A673 (cell line): ENCODE measurements around the gene NDST1. TPM values are rescaled to one million over a fixed set of nuclear protein-coding genes. Genes with fewer than 3 reads are reported as not detected.

ENCODE experiments used
- BruUV-seq: library from RNA; stranded (reverse); fragments of 400-500 nt; replicated peaks from 2 replicates; lab custom pipeline; 2021; lab: Mats Ljungman, UMichigan
- CTCF ChIA-PET: fragments of 300-600 bp; sonication (Branson Sonifier 250); formaldehyde crosslinking; loops from one replicate; lab custom pipeline; 2022; ENCODE audit warnings: antibody characterized with exemption; lab: Charles Lee
- POLR2A ChIA-PET: fragments of 300-600 bp; sonication (Branson Sonifier 250); formaldehyde crosslinking; loops from one replicate; lab custom pipeline; 2022; ENCODE audit warnings: antibody characterized with exemption; ENCODE audit not compliant: low non-redundant PET; lab: Charles Lee
- DNase-seq: peaks from one replicate; pipeline ENCODE4 v3.0.0-alpha.2; 2015; ENCODE audit warnings: low spot score
- H3K27ac ChIP-seq: fragments of 200-600 bp; sonication (generic); 2 replicates; pipeline ENCODE4 v1.5.1; 2016; ENCODE audit warnings: mixed run types, low read depth, mild to moderate bottlenecking, mixed read lengths, antibody characterized with exemption, low read length; ENCODE audit not compliant: poor library complexity, severe bottlenecking
- H3K27me3 ChIP-seq: fragments of 200-600 bp; sonication (generic); replicated peaks from 2 replicates; pipeline ENCODE4 v1.6.1; 2017; ENCODE audit warnings: mixed run types, low read depth, mild to moderate bottlenecking, mixed read lengths, antibody characterized with exemption, low read length; ENCODE audit not compliant: insufficient read depth, poor library complexity
- H3K36me3 ChIP-seq: fragments of 200-600 bp; sonication (generic); 2 replicates; pipeline ENCODE4 v1.6.1; 2016; ENCODE audit warnings: mixed run types, mild to moderate bottlenecking, mixed read lengths, antibody characterized with exemption, low read length; ENCODE audit not compliant: insufficient read depth, poor library complexity, severe bottlenecking
- H3K4me1 ChIP-seq: fragments of 200-600 bp; sonication (generic); 2 replicates; pipeline ENCODE4 v1.6.1; 2017; ENCODE audit warnings: mixed run types, mild to moderate bottlenecking, mixed read lengths, antibody characterized with exemption, low read length; ENCODE audit not compliant: insufficient read depth, poor library complexity, severe bottlenecking
- H3K4me3 ChIP-seq: fragments of 200-600 bp; sonication (generic); 2 replicates; pipeline ENCODE4 v1.5.1; 2016; ENCODE audit warnings: low read depth, mixed run types, mild to moderate bottlenecking, mixed read lengths, low read length; ENCODE audit not compliant: poor library complexity, severe bottlenecking
- H3K9me3 ChIP-seq: fragments of 200-600 bp; sonication (generic); 2 replicates; pipeline ENCODE4 v1.6.1; 2016; ENCODE audit warnings: mixed run types, low read depth, mild to moderate bottlenecking, mixed read lengths, antibody characterized with exemption, low read length; ENCODE audit not compliant: poor library complexity, severe bottlenecking
- CTCF ChIP-seq: fragments of 300-800, 200-600 bp; sonication (generic); conservative IDR thresholded peaks from 2 replicates; pipeline ENCODE4 v1.5.1; 2017; ENCODE audit warnings: low read depth, mild to moderate bottlenecking, antibody characterized with exemption, low read length, moderate library complexity, mixed read lengths
- EZH2 ChIP-seq: fragments of 200-600 bp; sonication (generic); IDR thresholded peaks from 2 replicates; pipeline ENCODE4 v1.6.1; 2017; ENCODE audit warnings: borderline replicate concordance, low read depth, mild to moderate bottlenecking, mixed read lengths, antibody characterized with exemption, low read length; ENCODE audit not compliant: poor library complexity, severe bottlenecking
- intact Hi-C: fragments of 100-400 bp; cut with micrococcal nuclease; formaldehyde crosslinking; loops from one replicate; pipeline ENCODE4 v1.10.0; 2022; ENCODE audit not compliant: unreplicated experiment
- total RNA-seq: library from RNA; stranded (reverse); gene quantifications from 2 replicates; pipeline ENCODE4 v1.2.3, GENCODE V29; 2021

The NDST1 gene
- total RNA-seq, 1 experiment from 2014 or later: 44.0 TPM

GRCh38 chr5:150596313-150596712 is 88.4 kb downstream of the NDST1 start:
- no TSS peak for BruUV-seq
- peak; percentile 86 for DNase-seq
- H3K9me3 ChIP-seq: no peaks in the 10 kb centered on the region
- H3K27me3 ChIP-seq: no peaks in the 10 kb centered on the region
- H3K4me3 ChIP-seq: no peak overlapping the region
- CTCF ChIA-PET: no interaction called here
- peak overlapping the region; percentile 37 for H3K27ac ChIP-seq
- POLR2A ChIA-PET: no interaction called here
- peaks cover 39% of the 10 kb centered on the region for H3K4me1 ChIP-seq
- TF ChIP-seq EZH2: no peak
- no peak for TF ChIP-seq CTCF
- intact Hi-C loops: no loop called here
- H3K36me3 ChIP-seq: no peaks in the 10 kb centered on the region

GRCh38 chr5:150596826-150597225 is 88.9 kb downstream of the NDST1 start:
- TF ChIP-seq EZH2: no peak
- no peak for TF ChIP-seq CTCF
- no TSS peak for BruUV-seq
- intact Hi-C loops: no loop called here
- peak; percentile 41 for DNase-seq
- H3K27ac ChIP-seq: peak overlapping the region; percentile 8
- no peak overlapping the region for H3K4me3 ChIP-seq
- CTCF ChIA-PET: no interaction called here
- H3K27me3 ChIP-seq: no peaks in the 10 kb centered on the region
- H3K9me3 ChIP-seq: no peaks in the 10 kb centered on the region
- no peaks in the 10 kb centered on the region for H3K36me3 ChIP-seq
- POLR2A ChIA-PET: no interaction called here
- H3K4me1 ChIP-seq: peaks cover 44% of the 10 kb centered on the region

- ChIA-PET CTCF (interaction anchor here (0.7 kb wide), 1 partner anchor 36 kb away, joined by 5 read pairs; no protein-coding TSS in a partner anchor), POLR2A (no interaction called here)
Observed at GRCh38 chr5:150598006-150598405, 90.1 kb downstream of the NDST1 start.

More at GRCh38 chr5:150598006-150598405, 90.1 kb downstream of the NDST1 start:
- H3K9me3 ChIP-seq: no peaks in the 10 kb centered on the region
- H3K4me3 ChIP-seq: no peak overlapping the region
- intact Hi-C loops: no loop called here
- no TSS peak for BruUV-seq
- no peak for TF ChIP-seq CTCF
- TF ChIP-seq EZH2: no peak
- no peak for DNase-seq
- H3K36me3 ChIP-seq: no peaks in the 10 kb centered on the region
- H3K4me1 ChIP-seq: peaks cover 46% of the 10 kb centered on the region
- no peak overlapping the region for H3K27ac ChIP-seq
- no peaks in the 10 kb centered on the region for H3K27me3 ChIP-seq
